Esophagus mucosa (tissue), 1 donor: Measurements from ENCODE around the gene CRX. TPM values are rescaled to one million over a fixed set of nuclear protein-coding genes. Genes with fewer than 3 reads are reported as not detected.
"Not testable (repeated sequence)": the region's sequence is repeated elsewhere in the genome, so short reads cannot be mapped to it uniquely, and the experiment has no call there.

Source experiments
- ATAC-seq: fragments of 200-7000 bp; cut with Tn5 transposase; one replicate; pipeline ENCODE4 v1.9.1; 2020
- total RNA-seq: library from RNA; stranded (reverse); gene quantifications from one replicate; pipeline ENCODE4 v1.2.4, GENCODE V29; 2023
- donor health status: DM: yes; HTN: yes; CAD: no.

The CRX gene
- total RNA-seq, 1 donor from 2014 or later = not detected

DNA sequence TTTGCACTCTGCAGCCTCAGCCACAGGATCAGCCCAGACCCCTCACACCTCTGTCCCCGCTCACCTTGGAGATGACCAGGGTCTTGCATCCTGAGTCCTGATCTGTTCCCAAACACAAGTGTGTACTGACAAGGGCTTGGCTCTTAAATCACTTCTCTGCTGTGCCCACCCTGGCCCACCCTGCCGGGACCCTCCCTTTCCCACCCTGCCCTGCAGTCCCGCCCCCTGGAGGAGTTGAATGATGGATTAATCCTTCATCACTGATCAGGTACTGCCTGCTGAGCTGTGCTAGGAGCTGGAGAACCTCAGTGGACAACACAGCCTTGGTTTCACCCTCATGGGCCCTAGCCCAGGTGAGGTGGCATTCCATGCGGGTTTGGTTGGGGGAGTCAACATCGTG is 17.3 kb upstream of the CRX start, which contains the start of gene TPRX1:
Gene TPRX1 (minus strand): TSS at position 101 of the 400 bp plus-strand sequence. CDS start 12 bp downstream, at position 89.
- ATAC-seq = peak; percentile 15

- no peak for ATAC-seq
Measured at GRCh38 chr19:47805313-47805712, 16.4 kb upstream of the CRX start.

GRCh38 chr19:47806435-47806834 is 15.3 kb upstream of the CRX start:
- no peak for ATAC-seq

- peak; percentile 71 for ATAC-seq
Measured at GRCh38 chr19:47813304-47813994, 8.3 kb upstream of the CRX start.

GRCh38 chr19:47813995-47814328 is 7.8 kb upstream of the CRX start:
- no peak for ATAC-seq

- ATAC-seq = not testable (repeated sequence)
Measured at GRCh38 chr19:47816270-47816669, 5.5 kb upstream of the CRX start.

GRCh38 chr19:47818221-47818620 is 3.5 kb upstream of the CRX start:
- not testable (repeated sequence) for ATAC-seq

- no peak for ATAC-seq
Measured at GRCh38 chr19:47819858-47820257, 1.9 kb upstream of the CRX start.

- no peak for ATAC-seq
Measured at GRCh38 chr19:47820410-47820809, 1.3 kb upstream of the CRX start.

DNA sequence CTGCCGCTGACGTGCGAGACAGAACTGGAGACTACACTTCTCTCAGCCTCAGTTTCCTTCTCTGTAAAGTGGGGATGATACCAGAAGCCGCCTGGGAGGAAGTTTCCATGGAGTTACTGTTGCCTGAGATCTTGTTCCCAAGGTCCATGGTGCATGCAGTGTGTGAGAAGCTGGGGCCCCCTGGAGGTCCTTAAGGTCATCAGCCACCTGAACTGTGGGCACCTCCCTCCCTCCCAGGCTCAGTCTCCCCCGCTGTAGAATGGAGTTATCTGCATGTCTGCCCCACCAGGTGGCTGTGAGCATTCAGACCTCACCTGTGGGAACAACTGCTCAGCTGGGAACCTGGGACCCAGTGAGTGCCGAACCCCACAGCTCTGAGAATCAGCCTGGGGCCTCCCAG is 2.7 kb downstream of the CRX start:
- ATAC-seq = no peak

DNA sequence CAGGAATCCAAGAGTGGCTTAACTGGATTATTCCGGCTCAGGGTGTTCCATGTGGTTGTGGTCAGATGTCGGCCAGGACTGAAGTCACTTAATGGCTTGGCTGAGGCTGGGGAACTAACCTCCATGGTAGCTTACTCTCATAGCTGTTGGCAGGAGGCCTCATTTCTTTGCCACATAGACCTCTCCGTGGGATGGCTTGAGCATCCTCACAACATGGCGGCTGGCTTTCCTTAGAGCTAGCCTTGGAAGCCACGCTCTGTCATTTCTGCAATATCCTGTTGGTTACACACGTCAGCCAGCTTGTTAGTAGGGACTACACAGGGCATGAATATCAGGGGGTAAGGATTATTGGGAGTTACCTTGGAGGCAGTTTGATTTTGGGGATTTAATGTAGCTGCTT is 5.1 kb downstream of the CRX start:
- ATAC-seq = no peak

DNA sequence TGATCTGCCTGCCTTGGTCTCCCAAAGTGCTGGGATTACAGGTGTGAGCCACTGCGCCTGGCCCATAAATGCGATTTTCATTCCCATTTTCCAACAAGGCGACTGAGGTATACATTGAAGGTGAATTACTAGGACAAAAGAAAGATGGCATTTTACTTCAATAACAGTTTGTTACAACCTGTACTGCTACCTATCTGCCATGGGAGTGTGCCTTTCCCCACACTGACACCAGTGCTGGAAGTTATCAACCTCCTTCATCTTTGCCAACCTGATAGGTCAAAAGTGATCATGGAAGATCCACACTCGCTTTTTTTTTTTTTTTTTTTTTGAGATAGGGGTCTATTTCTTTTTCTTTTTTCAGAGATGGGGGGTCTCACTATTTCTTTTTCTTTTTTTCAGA is 11.0 kb downstream of the CRX start:
- ATAC-seq = no peak

DNA sequence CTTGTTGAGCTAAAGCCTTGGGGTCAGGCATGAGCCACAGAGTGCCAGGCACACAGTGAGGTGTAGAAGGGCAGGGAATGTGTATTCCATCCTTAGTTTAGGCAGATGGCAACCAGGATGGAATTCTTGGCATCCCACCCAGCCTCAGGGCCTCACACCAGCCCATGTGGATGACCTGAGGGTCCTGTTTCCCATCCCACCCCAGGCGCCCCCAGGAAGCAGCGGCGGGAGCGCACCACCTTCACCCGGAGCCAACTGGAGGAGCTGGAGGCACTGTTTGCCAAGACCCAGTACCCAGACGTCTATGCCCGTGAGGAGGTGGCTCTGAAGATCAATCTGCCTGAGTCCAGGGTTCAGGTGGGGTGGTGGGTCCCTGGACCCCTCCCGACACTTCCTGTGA is 14.3 kb downstream of the CRX start:
- ATAC-seq = no peak

DNA sequence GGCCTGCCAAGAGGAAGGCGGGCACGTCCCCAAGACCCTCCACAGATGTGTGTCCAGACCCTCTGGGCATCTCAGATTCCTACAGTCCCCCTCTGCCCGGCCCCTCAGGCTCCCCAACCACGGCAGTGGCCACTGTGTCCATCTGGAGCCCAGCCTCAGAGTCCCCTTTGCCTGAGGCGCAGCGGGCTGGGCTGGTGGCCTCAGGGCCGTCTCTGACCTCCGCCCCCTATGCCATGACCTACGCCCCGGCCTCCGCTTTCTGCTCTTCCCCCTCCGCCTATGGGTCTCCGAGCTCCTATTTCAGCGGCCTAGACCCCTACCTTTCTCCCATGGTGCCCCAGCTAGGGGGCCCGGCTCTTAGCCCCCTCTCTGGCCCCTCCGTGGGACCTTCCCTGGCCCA is 17.7 kb downstream of the CRX start:
- peak; percentile 23 for ATAC-seq

DNA sequence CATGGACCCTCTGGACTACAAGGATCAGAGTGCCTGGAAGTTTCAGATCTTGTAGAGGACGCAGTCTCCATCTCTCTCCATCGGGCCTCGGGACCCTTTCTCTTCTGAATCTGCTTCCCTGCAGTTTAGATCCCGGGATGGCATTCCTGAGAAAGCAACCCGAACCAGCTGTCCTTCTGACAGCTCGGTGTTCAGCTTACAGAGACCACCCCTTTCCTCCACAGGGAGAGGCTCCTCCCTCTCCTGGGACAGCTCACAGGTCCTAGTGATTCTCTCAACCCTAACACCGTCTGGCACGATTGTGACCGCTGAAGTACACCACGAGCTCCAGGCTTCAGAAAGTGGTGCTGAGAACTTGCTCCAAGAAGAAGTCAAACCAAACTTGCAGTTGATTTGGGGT is 18.2 kb downstream of the CRX start:
- no peak for ATAC-seq

GRCh38 chr19:47842941-47843340 is 21.2 kb downstream of the CRX start:
- ATAC-seq = no peak

DNA sequence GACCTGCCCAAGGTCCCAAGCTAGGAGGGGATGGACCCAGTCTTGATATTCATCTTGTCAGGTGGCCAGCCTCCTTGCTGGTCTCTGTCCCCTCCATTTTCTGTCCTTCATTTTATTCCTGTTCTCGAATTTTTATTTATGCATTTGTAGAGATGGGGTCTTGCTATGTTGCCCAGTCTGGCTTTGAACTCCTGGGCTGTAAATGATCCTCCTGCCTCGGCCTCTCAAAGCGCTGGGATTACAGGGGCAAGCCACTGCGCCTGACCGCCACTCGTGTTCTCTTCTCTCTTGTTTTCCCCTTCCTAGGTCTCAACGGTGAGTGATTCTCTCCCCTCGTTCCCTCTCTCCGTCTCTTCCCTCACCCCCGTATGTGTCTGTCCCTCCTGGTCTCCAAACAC is 26.7 kb downstream of the CRX start:
- no peak for ATAC-seq

GRCh38 chr19:47848823-47849473 is 27.2 kb downstream of the CRX start:
- ATAC-seq = no peak

DNA sequence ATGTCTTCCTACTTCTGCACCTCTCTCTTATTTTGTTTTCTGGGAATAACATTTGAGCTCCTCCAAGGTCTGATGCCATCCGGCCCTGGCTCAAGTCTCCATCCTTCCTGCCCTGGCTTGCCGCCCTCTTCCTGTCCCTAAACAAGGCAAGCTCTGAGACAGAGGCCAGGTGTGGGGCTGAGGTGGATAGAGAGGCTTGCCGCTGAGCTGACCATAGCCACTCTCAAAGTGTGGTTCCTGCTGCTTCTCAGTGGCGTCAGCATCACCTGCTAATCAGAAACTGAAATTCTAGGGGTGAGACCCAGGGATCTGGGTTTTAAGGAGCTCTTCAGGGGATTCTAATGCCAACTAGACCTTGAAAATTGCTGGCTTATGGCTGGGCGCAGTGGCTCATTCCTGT is 31.3 kb downstream of the CRX start:
- ATAC-seq = no peak

GRCh38 chr19:47854459-47854858 is 32.7 kb downstream of the CRX start:
- ATAC-seq = no peak

DNA sequence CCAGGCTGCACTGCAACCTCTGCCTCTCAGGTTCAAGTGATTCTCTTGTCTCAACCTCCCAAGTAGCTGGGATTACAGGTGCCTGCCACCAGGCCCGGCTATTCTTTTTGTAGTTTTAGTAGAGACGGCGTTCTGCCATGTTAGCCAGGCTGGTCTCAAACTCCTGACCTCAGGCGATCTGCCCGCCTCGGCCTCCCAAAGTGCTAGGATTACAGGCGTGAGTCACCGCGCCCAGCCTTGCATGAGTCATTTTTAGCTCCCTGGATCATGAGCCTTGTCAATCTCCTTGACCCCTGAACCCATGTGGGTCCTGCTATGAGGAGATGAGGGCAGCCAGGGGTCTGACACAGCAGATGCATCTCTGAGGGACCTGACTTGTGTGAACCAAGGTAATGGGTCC is 36.5 kb downstream of the CRX start:
- peak; percentile 38 for ATAC-seq

DNA sequence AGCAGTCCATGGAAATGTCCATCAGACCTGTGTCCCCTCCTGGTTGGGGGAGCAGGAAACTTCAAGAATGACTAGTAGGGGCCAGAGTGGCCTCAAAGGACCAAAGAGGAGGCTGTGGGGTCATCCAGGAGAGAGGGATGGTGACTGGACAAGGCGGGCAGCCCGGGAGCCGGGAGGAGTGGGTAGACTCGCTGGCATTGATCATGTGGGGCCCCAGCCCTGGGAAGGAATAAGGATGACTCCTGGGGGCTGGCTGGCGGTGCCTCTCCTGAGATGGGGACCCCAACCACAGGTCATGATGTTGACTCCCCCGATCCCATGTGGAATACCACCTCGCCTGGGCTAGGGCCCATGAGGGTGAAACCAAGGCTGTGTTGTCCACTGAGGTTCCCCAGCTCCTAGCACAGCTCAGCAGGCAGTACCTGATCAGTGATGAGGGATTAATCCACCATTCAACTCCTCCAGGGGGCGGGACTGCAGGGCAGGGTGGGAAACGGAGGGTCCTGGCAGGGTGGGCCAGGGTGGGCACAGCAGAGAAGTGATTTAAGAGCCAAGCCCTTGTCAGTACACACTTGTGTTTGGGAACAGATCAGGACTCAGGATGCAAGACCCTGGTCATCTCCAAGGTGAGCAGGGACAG is 37.0 kb downstream of the CRX start, which contains the start of gene TPRX2:
Gene TPRX2 (plus strand): TSS at position 590 of the 640 bp plus-strand sequence. CDS start 12 bp downstream, at position 602.
- ATAC-seq = not testable (repeated sequence)

DNA sequence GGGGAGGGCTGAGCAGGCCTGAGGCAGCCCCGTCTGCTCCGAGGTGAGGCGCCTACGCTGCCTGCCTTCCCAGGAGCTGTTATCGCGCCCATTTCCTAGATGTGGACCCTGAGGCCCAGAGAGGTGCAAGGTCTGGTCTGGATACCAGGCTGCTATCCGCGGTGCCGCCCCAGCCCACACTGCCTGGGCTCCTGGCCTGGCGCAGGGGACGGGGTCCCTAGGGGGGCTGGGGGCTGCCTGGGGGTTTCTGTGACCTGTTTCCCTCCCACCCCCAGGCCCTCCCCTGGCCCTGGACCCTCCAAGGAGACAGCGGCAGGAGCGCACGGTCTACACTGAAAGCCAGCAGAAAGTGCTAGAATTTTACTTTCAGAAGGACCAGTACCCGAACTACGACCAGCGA is 38.1 kb downstream of the CRX start:
- peak; percentile 31 for ATAC-seq
